Stimulated activated naive B cell treated with anti-CD40 and anti-IgM and Interleukin-4, amounts not matched to agents 10 μg/mL and 1 μg/mL and 100 μg/mL, for 72 hours (primary cell): ENCODE results near the gene ARNT2.

Experiments
- ATAC-seq, 2 donors: fragments of 150-1000 bp; cut with Tn5 transposase; replicated peaks; 2 replicates each; pipeline ENCODE4 v1.10.0; 2021; ENCODE audit warnings: moderate library complexity in 1 of 2
- DNase-seq: peaks from one replicate; pipeline ENCODE4 v3.0.0; 2021
- H3K27ac Mint-ChIP-seq: one replicate; pipeline ENCODE4 v1.8.0; 2022; ENCODE audit warnings: mild to moderate bottlenecking, mixed read lengths
- H3K27me3 Mint-ChIP-seq, 2 donors: one replicate each; pipeline ENCODE4 v1.8.0; 2022; ENCODE audit warnings: mixed read lengths in 2 of 2
- H3K36me3 Mint-ChIP-seq, 2 donors: one replicate each; pipeline ENCODE4 v1.8.0; 2022; ENCODE audit warnings: mixed read lengths in 2 of 2, mild to moderate bottlenecking in 1 of 2
- H3K4me1 Mint-ChIP-seq, 2 donors: one replicate each; pipeline ENCODE4 v1.8.0; 2022; ENCODE audit warnings: mixed read lengths in 2 of 2, mild to moderate bottlenecking in 1 of 2
- H3K4me3 Mint-ChIP-seq, 2 donors: one replicate each; pipeline ENCODE4 v1.8.0; 2022; ENCODE audit warnings: mild to moderate bottlenecking in 2 of 2, mixed read lengths in 2 of 2, moderate library complexity in 1 of 2
- H3K9me3 Mint-ChIP-seq, 2 donors: one replicate each; pipeline ENCODE4 v1.8.0; 2022; ENCODE audit warnings: mixed read lengths in 2 of 2, mild to moderate bottlenecking in 1 of 2

Gene ARNT2

DNA sequence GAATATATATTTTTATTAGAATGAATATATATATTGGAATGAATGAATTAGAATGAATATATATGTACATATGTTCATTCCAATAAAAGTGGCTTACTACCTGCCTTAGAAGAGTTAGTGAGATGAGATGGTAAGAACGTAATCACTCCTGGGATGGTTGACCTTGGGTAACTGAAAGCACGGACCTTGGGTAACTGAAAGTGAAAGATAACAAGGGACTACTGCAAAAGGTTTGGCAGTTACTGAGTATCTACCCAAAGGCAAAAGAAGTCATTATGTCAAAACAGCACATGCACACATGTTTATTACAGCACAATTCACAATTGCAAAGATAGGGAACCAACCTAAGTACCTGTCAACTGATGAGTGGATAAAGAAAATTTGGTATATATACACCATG is 16.5 kb downstream of the ARNT2 start:
- peaks cover 17 to 23% of the 10 kb centered on the region in 2 donors for H3K27me3 Mint-ChIP-seq
- H3K4me1 Mint-ChIP-seq, result no peaks in the 10 kb centered on the region
- H3K27ac Mint-ChIP-seq, result no peak overlapping the region
- no peak for ATAC-seq
- no peaks in the 10 kb centered on the region for H3K9me3 Mint-ChIP-seq
- DNase-seq, result no peak
- no peaks in the 10 kb centered on the region for H3K36me3 Mint-ChIP-seq
- no peak overlapping the region for H3K4me3 Mint-ChIP-seq

GRCh38 chr15:80423215-80423614 is 19.0 kb downstream of the ARNT2 start:
- H3K27ac Mint-ChIP-seq, result no peak overlapping the region
- H3K9me3 Mint-ChIP-seq, result no peaks in the 10 kb centered on the region
- H3K4me3 Mint-ChIP-seq, result no peak overlapping the region
- no peaks in the 10 kb centered on the region for H3K4me1 Mint-ChIP-seq
- no peaks in the 10 kb centered on the region for H3K36me3 Mint-ChIP-seq
- H3K27me3 Mint-ChIP-seq, result peaks cover 7 to 12% of the 10 kb centered on the region in 2 donors
- ATAC-seq (no peak), DNase-seq (no peak)

- H3K36me3 Mint-ChIP-seq, result no peaks in the 10 kb centered on the region
- H3K9me3 Mint-ChIP-seq, result no peaks in the 10 kb centered on the region
- H3K4me3 Mint-ChIP-seq, result no peak overlapping the region
- ATAC-seq, result no peak
- DNase-seq, result no peak
- no peak overlapping the region for H3K27ac Mint-ChIP-seq
- peaks cover 0 to 4% of the 10 kb centered on the region in 2 donors for H3K27me3 Mint-ChIP-seq
- H3K4me1 Mint-ChIP-seq, result no peaks in the 10 kb centered on the region
These were observed 20.2 kb downstream of the ARNT2 start for GRCh38 chr15:80424381-80424780.

DNA sequence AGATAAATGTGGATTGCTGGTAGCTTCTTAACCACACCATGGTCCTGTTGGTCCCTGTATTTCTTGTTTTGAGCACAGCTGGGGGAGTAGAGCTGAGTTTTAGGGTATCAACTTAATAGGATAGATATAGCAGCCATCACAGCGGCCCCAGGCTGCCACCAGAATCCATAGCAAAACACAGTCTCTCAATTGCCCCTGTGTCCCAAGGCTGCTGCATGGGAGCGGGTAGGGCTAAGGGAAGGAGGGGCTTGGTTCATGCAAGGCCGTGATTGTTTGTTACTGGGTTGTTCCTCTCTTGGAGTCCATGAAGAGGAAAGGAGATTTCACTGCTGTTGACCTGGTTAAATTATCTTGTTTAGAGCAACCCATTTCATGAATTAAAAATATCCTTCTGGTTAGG is 22.1 kb downstream of the ARNT2 start:
- peaks cover 8 to 12% of the 10 kb centered on the region in 2 donors for H3K27me3 Mint-ChIP-seq
- no peak overlapping the region for H3K4me3 Mint-ChIP-seq
- H3K36me3 Mint-ChIP-seq, result no peaks in the 10 kb centered on the region
- peaks cover 0 to 1% of the 10 kb centered on the region in 2 donors for H3K4me1 Mint-ChIP-seq
- no peak overlapping the region for H3K27ac Mint-ChIP-seq
- ATAC-seq, result no peak
- no peaks in the 10 kb centered on the region for H3K9me3 Mint-ChIP-seq
- no peak for DNase-seq

DNA sequence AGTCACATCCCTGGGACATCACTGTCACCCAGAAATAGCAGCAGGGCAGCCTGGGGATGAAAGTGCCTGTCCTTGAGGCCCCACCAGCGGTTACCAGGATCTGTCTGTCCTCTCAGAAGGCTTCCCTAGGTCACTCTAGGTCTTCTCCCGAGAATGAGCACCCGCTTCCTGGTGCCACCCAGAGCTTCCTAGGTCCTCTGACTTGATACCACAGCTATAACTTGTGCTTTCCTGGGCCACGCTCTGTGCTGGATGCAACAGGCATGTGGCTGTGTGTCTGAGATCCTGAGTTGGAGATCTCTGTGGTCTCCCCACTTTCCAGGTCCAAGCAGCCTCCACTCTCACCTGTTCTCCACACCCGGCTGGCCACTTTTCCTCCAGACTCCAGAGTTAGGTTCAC is 25.8 kb downstream of the ARNT2 start:
- H3K36me3 Mint-ChIP-seq, result no peaks in the 10 kb centered on the region
- DNase-seq (no peak), ATAC-seq (no peak)
- no peak overlapping the region for H3K4me3 Mint-ChIP-seq
- peaks cover 0 to 1% of the 10 kb centered on the region in 2 donors for H3K4me1 Mint-ChIP-seq
- H3K27ac Mint-ChIP-seq, result no peak overlapping the region
- peaks cover 10 to 12% of the 10 kb centered on the region in 2 donors for H3K27me3 Mint-ChIP-seq
- no peaks in the 10 kb centered on the region for H3K9me3 Mint-ChIP-seq

DNA sequence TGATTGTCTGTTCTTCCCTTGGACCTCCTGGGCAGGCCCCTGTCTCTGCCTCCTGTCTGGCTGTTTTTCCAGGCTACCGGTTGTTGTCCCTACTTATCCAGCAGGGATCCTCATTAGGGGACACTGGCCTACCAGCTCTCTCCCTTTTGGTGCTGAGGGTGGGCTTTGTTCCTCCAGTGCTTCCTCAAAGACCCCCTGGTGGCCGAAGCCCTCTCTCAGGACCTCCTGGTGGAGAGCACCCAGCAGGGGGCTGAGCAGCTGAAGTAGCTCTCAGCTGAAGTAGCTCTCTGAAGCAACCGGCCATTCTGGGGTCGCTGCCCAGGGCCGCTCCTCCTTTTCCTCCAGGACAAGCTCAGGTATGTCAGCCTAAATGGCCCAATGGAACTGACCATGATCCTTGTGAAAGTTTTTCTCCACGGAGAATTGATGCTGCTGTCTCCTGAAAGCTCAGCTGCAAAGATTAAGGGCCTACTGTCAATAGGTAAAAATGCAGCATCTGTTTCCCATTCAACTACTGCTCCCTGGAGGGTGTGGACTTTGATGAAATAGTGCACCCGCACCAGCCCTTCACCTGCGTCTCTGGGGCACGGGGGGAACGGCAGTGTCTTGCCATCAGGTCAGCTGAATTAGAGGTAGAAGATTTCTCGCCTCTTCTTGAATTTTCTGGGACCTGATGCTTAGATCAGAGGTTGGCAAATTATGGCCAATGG is 27.6 kb downstream of the ARNT2 start:
- H3K9me3 Mint-ChIP-seq, result no peaks in the 10 kb centered on the region
- no peaks in the 10 kb centered on the region for H3K36me3 Mint-ChIP-seq
- no peak overlapping the region for H3K27ac Mint-ChIP-seq
- peaks cover 11 to 14% of the 10 kb centered on the region in 2 donors for H3K27me3 Mint-ChIP-seq
- peaks cover 0 to 1% of the 10 kb centered on the region in 2 donors for H3K4me1 Mint-ChIP-seq
- ATAC-seq (no peak), DNase-seq (no peak)
- no peak overlapping the region for H3K4me3 Mint-ChIP-seq

GRCh38 chr15:80432345-80432702 is 28.1 kb downstream of the ARNT2 start:
- H3K27me3 Mint-ChIP-seq, result peaks cover 16 to 18% of the 10 kb centered on the region in 2 donors
- peaks cover 0 to 1% of the 10 kb centered on the region in 2 donors for H3K4me1 Mint-ChIP-seq
- no peaks in the 10 kb centered on the region for H3K36me3 Mint-ChIP-seq
- no peak overlapping the region for H3K27ac Mint-ChIP-seq
- H3K4me3 Mint-ChIP-seq, result no peak overlapping the region
- no peak for DNase-seq
- no peaks in the 10 kb centered on the region for H3K9me3 Mint-ChIP-seq
- ATAC-seq, result no peak

DNA sequence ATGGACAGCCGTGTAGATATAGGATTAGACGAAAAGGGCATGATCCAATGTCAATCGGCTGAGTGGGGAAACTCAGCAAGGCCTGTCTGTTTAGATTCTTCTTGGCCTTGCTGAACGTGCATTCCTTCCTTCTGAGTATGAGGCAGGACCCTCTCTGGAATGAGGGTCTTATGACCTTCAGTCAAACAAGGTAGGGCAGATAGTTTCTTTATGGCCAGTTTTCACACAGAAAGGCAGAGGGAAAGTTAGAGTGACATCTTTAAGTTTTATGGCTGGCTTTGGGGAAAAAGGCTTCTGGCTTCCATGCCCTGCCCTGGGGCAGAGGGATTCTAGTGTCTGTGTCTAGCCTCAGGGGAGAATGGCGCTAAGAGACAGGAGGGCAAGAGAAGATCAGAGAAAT is 29.7 kb downstream of the ARNT2 start:
- H3K9me3 Mint-ChIP-seq, result no peaks in the 10 kb centered on the region
- H3K27ac Mint-ChIP-seq, result no peak overlapping the region
- peaks cover 18% of the 10 kb centered on the region in 2 donors for H3K27me3 Mint-ChIP-seq

DNA sequence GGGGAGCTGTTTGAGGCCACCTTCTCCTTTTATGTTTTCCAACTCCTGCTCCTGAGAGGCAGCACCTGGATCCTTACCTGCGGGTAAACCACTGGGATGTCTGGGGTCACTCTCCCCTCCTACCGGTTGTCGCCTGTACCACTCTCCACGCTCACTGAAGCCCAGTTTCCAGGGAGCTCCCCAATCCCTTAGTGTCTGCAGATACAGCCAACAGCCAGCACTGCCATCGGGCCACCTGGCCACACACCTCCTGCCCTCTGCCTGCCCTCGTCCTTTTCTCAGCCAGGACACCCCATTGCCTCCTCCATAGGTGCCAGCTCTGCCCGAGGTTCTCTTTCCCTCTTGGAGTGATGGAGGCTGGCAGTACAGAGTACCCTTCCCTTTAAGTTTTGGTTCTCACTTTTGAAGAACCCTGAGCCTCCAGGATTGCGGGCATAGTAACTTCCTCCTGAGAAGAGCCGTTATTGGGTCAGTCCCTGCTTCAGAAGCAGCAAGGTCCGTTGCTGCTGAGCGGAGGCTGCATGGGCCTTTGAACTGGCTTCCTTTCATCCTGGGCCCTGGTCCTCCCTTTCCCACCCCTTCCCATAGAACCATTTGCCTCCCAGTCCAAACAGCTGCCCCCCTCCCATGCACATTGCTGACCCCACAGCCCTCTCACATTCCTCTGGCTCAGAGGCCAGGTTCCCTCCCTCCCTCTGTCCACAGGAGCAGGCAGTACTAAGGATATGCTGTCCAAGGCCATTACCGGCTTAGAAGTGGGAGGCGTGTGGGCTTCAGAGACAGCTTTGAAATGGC is 30.9 kb downstream of the ARNT2 start:
- H3K36me3 Mint-ChIP-seq, result no peaks in the 10 kb centered on the region

More for the DNA sequence above, 29.7 kb downstream of the ARNT2 start:
- DNase-seq, result no peak
- Mint-ChIP-seq H3K36me3 (no peaks in the 10 kb centered on the region), H3K4me3 (no peak overlapping the region), H3K4me1 (peaks cover 0 to 1% of the 10 kb centered on the region in 2 donors)
- no peak for ATAC-seq

GRCh38 chr15:80436511-80437307 is 32.5 kb downstream of the ARNT2 start:
- H3K4me1 Mint-ChIP-seq, result no peaks in the 10 kb centered on the region
- no peaks in the 10 kb centered on the region for H3K9me3 Mint-ChIP-seq
- H3K27ac Mint-ChIP-seq, result no peak overlapping the region
- no peak overlapping the region for H3K4me3 Mint-ChIP-seq
- no peaks in the 10 kb centered on the region for H3K36me3 Mint-ChIP-seq
- DNase-seq, result no peak
- ATAC-seq, result no peak
- peaks cover 17 to 21% of the 10 kb centered on the region in 2 donors for H3K27me3 Mint-ChIP-seq

More for the DNA sequence above, 30.9 kb downstream of the ARNT2 start:
- Mint-ChIP-seq H3K27ac (no peak overlapping the region), H3K4me3 (no peak overlapping the region), H3K27me3 (peaks cover 23 to 24% of the 10 kb centered on the region in 2 donors), H3K4me1 (peaks cover 0 to 1% of the 10 kb centered on the region in 2 donors), H3K9me3 (no peaks in the 10 kb centered on the region)
- ATAC-seq, result no peak
- no peak for DNase-seq

DNA sequence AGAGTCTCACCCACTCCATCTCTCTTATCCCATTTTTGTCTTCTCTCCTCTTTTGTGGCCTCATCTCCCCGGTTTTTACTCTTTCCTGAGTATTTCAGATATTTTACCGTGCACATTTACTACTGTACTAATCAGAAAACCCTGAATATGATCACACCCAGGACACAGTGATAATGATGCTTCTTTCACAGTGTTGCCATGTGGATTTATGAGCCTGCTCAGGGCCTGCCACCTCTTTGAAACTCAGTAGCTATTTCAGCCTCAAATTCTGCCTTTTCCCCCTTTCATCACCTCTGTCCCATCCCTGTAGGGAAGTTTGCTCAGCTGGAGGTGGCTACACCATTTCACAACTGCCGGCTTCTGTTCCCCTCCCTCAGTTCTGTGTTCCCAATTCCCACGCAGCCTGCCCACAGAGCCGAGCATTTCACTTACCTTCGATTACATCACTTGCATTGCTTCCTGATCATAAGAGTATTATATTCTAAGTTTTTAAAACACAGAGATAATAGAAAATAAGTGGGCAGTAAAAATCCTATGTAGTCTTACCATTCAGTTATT is 33.2 kb downstream of the ARNT2 start:
- H3K36me3 Mint-ChIP-seq, result no peaks in the 10 kb centered on the region
- H3K4me1 Mint-ChIP-seq, result no peaks in the 10 kb centered on the region
- ATAC-seq (no peak), DNase-seq (no peak)
- H3K9me3 Mint-ChIP-seq, result no peaks in the 10 kb centered on the region
- H3K4me3 Mint-ChIP-seq, result no peak overlapping the region
- peaks cover 19 to 22% of the 10 kb centered on the region in 2 donors for H3K27me3 Mint-ChIP-seq
- H3K27ac Mint-ChIP-seq, result no peak overlapping the region

GRCh38 chr15:80439140-80439539 is 35.0 kb downstream of the ARNT2 start:
- Mint-ChIP-seq H3K27ac (no peak overlapping the region), H3K4me3 (no peak overlapping the region), H3K4me1 (no peaks in the 10 kb centered on the region), H3K9me3 (no peaks in the 10 kb centered on the region), H3K36me3 (no peaks in the 10 kb centered on the region), H3K27me3 (peaks cover 19 to 22% of the 10 kb centered on the region in 2 donors)
- ATAC-seq, result no peak
- no peak for DNase-seq

- Mint-ChIP-seq H3K4me1 (no peaks in the 10 kb centered on the region), H3K36me3 (no peaks in the 10 kb centered on the region), H3K27me3 (peaks cover 19 to 22% of the 10 kb centered on the region in 2 donors), H3K27ac (no peak overlapping the region), H3K9me3 (no peaks in the 10 kb centered on the region), H3K4me3 (no peak overlapping the region)
- ATAC-seq (no peak), DNase-seq (no peak)
These were observed 35.8 kb downstream of the ARNT2 start for GRCh38 chr15:80440024-80440423.

DNA sequence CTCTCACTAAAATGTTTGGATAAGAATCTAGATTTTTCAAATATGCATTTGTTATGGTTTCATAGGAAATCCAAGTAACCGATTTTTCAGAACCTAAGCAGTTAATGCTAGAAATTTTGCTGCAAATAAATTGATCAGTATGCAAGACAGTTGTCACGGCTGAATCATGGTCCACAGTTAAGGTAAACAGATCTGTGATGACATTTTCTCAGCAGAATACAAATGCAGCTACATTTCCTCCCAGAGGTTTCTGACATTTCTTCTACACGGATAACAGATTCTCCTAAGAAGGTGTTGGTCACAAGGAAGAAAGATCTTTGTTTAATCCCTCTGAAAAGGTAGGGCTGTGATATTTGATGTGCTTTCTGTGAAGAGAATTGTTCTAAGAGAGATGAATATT is 36.9 kb downstream of the ARNT2 start:
- H3K9me3 Mint-ChIP-seq, result no peaks in the 10 kb centered on the region
- DNase-seq, result no peak
- no peak for ATAC-seq
- H3K4me3 Mint-ChIP-seq, result no peak overlapping the region
- no peak overlapping the region for H3K27ac Mint-ChIP-seq
- no peaks in the 10 kb centered on the region for H3K4me1 Mint-ChIP-seq
- H3K36me3 Mint-ChIP-seq, result no peaks in the 10 kb centered on the region
- peaks cover 19 to 22% of the 10 kb centered on the region in 2 donors for H3K27me3 Mint-ChIP-seq
